Purkinje cell (primary cell): Measurements from ENCODE around the gene MS4A5. TPM values are rescaled to one million over a fixed set of nuclear protein-coding genes. Genes with fewer than 3 reads are reported as not detected.

Source experiments
- polyA plus RNA-seq: library from polyadenylated mRNA; unstranded; fragments of >200 nt; fragmentation: Nextera tagmentation; gene quantifications from 2 replicates; pipeline ENCODE4 v1.2.1, GENCODE V29; 2014

The MS4A5 gene
- not detected in 2 replicates for polyA plus RNA-seq

GRCh38 chr11:60429272-60429671 is at the start of gene MS4A5:
MS4A5 (plus strand) TSS chr11:60429572; CDS start chr11:60429675, 103 bp downstream.

GRCh38 chr11:60396382-60396781 is 33.0 kb upstream of the MS4A5 start, which contains the start of gene MS4A14:
MS4A14 (plus strand) TSS chr11:60396459; CDS start chr11:60396579, 120 bp downstream.

GRCh38 chr11:60455531-60456042 is 26.2 kb downstream of the MS4A5 start, which contains the start of gene MS4A1:
MS4A1 (plus strand) TSS chr11:60455847; CDS start chr11:60462375, 6,528 bp downstream.

GRCh38 chr11:60492488-60493009 is 63.2 kb downstream of the MS4A5 start, which contains the start of gene MS4A12:
MS4A12 (plus strand) TSS chr11:60492778; CDS start chr11:60497319, 4,541 bp downstream.

Other genes starting within 250 kb of the MS4A5 start
- not detected in 2 replicates for gene MS4A6A, start 246.5 kb upstream of the MS4A5 start, polyA plus RNA-seq
- gene MS4A4E, start 186.4 kb upstream of the MS4A5 start, polyA plus RNA-seq = not detected in 2 replicates
- gene MS4A4A, start 148.9 kb upstream of the MS4A5 start, polyA plus RNA-seq = not detected in 2 replicates
- gene MS4A6E, start 102.3 kb upstream of the MS4A5 start, polyA plus RNA-seq = not detected in 2 replicates
- not detected in 2 replicates for gene MS4A7, start 51.0 kb upstream of the MS4A5 start, polyA plus RNA-seq
- gene MS4A14, start 33.1 kb upstream of the MS4A5 start, polyA plus RNA-seq = not detected in 2 replicates
- gene MS4A1, start 26.3 kb downstream of the MS4A5 start, polyA plus RNA-seq = not detected in 2 replicates
- gene MS4A12, start 63.2 kb downstream of the MS4A5 start, polyA plus RNA-seq = not detected in 2 replicates
- gene MS4A13, start 85.8 kb downstream of the MS4A5 start, polyA plus RNA-seq = not detected in 2 replicates